Measurements from ENCODE around the gene NUDT8.

GRCh38 chr11:67605231-67606011 lies 24.3 kb downstream of the NUDT8 start:
- TF ChIP-seq NFIC (IDR thresholded peaks at IDR 0.05) (no peak), USF1 (IDR thresholded peaks at IDR 0.05) (no peak), FOXM1 (IDR thresholded peaks at IDR 0.05; ENCODE audit: borderline replicate concordance, low read depth) (no peak)
